ENCODE measurements around the gene PMS1. TPM values are rescaled to one million over a fixed set of nuclear protein-coding genes. Genes with fewer than 3 reads are reported as not detected.

PMS1 gene
- total and polyA plus RNA-seq, 9 of the 15 experiments (the other 6 are each of a cell fraction or from before 2014, with no cell fraction given) = 14.5 to 29.8 (median 24.7) TPM

DNA sequence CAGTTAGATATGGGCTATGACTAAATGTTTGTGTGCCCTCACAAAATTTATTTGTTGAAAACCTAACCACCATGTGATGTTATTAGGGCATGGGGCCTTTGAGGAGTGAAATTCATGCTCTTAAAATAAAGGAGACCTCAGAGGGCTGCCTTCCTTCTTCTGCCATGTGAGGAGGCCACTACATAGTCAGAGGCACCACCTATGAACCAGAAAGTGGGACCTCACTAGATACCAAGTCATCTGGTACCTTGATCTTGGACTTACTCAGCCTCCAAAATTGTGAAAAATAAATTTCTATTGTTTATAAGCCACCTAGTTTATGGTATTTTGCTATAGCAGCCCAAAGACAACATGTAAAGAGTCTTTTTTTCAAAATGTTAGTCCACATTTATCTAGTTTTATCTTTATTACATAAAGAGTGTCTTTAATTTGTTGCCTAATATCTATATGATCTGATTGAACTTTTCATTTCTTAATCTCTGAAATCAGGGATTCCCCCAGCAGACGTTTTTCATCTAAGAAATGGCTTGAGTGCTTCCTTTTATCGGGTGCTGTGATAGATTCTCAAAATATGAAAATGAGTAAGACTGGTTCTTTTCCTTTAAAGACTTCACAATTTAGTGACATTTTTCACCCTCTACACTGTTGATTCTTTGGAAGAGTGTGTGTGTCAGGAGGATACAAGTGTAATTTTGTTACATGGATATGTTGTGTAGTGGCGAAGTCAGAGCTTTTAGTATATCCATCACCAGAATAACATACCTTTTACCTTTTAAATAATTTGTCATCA is 34.2 kb downstream of the PMS1 start:
- no peak for TF ChIP-seq SMARCB1 (IDR thresholded peaks at IDR 0.05; ENCODE audit: insufficient read length, low read depth)
- no peak for TF ChIP-seq POLR2AphosphoS5 (IDR thresholded peaks at IDR 0.05; ENCODE audit: control insufficient read depth, insufficient read depth, low read depth, low read length)
- TF ChIP-seq, protein P1, sequence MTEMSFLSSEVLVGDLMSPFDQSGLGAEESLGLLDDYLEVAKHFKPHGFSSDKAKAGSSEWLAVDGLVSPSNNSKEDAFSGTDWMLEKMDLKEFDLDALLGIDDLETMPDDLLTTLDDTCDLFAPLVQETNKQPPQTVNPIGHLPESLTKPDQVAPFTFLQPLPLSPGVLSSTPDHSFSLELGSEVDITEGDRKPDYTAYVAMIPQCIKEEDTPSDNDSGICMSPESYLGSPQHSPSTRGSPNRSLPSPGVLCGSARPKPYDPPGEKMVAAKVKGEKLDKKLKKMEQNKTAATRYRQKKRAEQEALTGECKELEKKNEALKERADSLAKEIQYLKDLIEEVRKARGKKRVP (CRISPR knock-in tag; IDR thresholded peaks at IDR 0.05) = no peak
- no peak for TF ChIP-seq ZNF584 (CRISPR knock-in tag; IDR thresholded peaks at IDR 0.05; ENCODE audit: low read depth)
- TF ChIP-seq, protein P2, sequence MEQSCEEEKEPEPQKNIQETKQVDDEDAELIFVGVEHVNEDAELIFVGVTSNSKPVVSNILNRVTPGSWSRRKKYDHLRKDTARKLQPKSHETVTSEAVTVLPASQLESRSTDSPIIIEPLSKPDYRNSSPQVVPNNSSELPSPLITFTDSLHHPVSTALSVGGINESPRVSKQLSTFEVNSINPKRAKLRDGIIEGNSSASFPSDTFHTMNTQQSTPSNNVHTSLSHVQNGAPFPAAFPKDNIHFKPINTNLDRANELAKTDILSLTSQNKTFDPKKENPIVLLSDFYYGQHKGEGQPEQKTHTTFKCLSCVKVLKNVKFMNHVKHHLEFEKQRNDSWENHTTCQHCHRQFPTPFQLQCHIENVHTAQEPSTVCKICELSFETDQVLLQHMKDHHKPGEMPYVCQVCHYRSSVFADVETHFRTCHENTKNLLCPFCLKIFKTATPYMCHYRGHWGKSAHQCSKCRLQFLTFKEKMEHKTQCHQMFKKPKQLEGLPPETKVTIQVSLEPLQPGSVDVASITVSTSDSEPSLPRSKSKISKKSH (CRISPR knock-in tag; IDR thresholded peaks at IDR 0.05) = no peak
- TF ChIP-seq, protein P3, sequence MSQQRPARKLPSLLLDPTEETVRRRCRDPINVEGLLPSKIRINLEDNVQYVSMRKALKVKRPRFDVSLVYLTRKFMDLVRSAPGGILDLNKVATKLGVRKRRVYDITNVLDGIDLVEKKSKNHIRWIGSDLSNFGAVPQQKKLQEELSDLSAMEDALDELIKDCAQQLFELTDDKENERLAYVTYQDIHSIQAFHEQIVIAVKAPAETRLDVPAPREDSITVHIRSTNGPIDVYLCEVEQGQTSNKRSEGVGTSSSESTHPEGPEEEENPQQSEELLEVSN (IDR thresholded peaks at IDR 0.05; ENCODE audit: borderline replicate concordance in 1 of 2, extremely low read depth in 1 of 2, insufficient read depth in 1 of 2, insufficient read length in 1 of 2, low read depth in 1 of 2, low read length in 1 of 2, poor library complexity in 1 of 2, severe bottlenecking in 1 of 2) = no peak
- no peak overlapping the region for H2AFZ ChIP-seq (ENCODE audit: low read depth, low read length)
- H3K79me2 ChIP-seq (ENCODE audit: control insufficient read depth, insufficient read depth, low read length) = no peaks in the 10 kb centered on the region
- H3K27me3 ChIP-seq (ENCODE audit: control insufficient read depth in 2 of 2, insufficient read depth in 2 of 2, low read length in 2 of 2) = no peaks in the 10 kb centered on the region
- H3K27ac ChIP-seq (ENCODE audit: extremely low read depth, low read depth, low read length) = no peak overlapping the region
- H3K4me2 ChIP-seq (ENCODE audit: insufficient read depth, low read length) = no peak overlapping the region
- H3K4me3 ChIP-seq = no peak overlapping the region
- peaks cover 34% of the 10 kb centered on the region; the same call in 1 of the 3 replicates for H3K36me3 ChIP-seq (ENCODE audit: control insufficient read depth, insufficient read depth, low read length)
- ATAC-seq (no peak), DNase-seq (ENCODE audit: extremely low read depth in 1 of 4, low spot score in 3 of 4) (no peak), FAIRE-seq (no peak)
- ChIA-PET POLR2A (no interaction called here), CTCF (ENCODE audit: low intra/inter-chr PET ratio) (interaction anchor here (0.5 kb wide), 1 partner anchor 9 kb away, joined by 3 read pairs; no protein-coding TSS in a partner anchor)
- intact Hi-C loops (cut with micrococcal nuclease) (no loop called here), in situ Hi-C loops (cut with MboI) (no loop called here)
- no peaks in the 10 kb centered on the region for H3K4me1 ChIP-seq (replicated peaks in 1 of 2; ENCODE audit: control insufficient read depth in 2 of 2, insufficient read depth in 2 of 2, low read length in 2 of 2)
- H3K9me3 ChIP-seq (replicated peaks; ENCODE audit: control insufficient read depth, insufficient read depth, low read depth, low read length) = no peaks in the 10 kb centered on the region
- 73% methylated on average over 3 of the region's 3 CpGs for WGBS (ENCODE audit: insufficient coverage, low coverage, missing lambda C conversion rate)
- H4K20me1 ChIP-seq (replicated peaks; ENCODE audit: control insufficient read depth, insufficient read depth, low read length) = no peaks in the 10 kb centered on the region
- H3K9me1 ChIP-seq (ENCODE audit: control insufficient read depth, insufficient read depth, low read length) = no peaks in the 10 kb centered on the region
- BruUV-seq (replicated peaks) = no TSS peak
- H3K9ac ChIP-seq (ENCODE audit: insufficient read depth in 1 of 2, low read depth in 2 of 2, low read length in 2 of 2) = no peak overlapping the region
